ENCODE data around the gene HTR3D. TPM values are rescaled to one million over a fixed set of nuclear protein-coding genes. Genes with fewer than 3 reads are reported as not detected.

The HTR3D gene
- total and polyA plus RNA-seq, 9 of the 15 experiments (the other 6 are each of a cell fraction or from before 2014, with no cell fraction given) = not detected

DNA sequence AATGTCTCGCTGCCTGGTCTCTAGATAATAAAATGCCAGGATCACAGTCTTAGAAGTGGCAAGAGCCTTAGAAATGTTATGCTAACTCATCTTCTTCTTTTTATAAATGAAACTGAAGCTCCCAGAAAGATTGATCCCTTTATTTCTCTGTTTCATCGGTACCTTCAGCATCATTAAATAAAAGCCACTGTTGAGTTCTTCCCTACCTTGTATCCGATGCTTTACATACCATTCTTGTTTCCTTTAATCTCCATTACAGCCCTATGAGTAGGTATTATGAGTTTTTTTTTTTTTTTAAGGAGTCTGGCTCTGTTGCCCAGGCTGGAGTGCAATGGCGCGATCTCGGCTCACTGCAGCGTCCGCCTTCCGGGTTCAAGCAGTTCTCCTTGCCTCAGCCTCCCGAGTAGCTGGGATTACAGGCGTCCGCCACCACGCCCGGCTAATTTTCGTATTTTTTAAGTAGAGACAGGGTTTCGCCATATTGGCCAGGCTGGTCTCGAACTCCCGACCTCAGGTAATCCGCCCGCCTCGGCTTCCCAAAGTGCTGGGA, 13.0 kb upstream of the HTR3D start (continued):
- TF ChIP-seq, protein P1, sequence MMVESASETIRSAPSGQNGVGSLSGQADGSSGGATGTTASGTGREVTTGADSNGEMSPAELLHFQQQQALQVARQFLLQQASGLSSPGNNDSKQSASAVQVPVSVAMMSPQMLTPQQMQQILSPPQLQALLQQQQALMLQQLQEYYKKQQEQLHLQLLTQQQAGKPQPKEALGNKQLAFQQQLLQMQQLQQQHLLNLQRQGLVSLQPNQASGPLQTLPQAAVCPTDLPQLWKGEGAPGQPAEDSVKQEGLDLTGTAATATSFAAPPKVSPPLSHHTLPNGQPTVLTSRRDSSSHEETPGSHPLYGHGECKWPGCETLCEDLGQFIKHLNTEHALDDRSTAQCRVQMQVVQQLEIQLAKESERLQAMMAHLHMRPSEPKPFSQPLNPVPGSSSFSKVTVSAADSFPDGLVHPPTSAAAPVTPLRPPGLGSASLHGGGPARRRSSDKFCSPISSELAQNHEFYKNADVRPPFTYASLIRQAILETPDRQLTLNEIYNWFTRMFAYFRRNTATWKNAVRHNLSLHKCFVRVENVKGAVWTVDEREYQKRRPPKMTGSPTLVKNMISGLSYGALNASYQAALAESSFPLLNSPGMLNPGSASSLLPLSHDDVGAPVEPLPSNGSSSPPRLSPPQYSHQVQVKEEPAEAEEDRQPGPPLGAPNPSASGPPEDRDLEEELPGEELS (CRISPR knock-in tag; IDR thresholded peaks at IDR 0.05; ENCODE audit: borderline replicate concordance) = 0 out of 2 replicates have a peak, but pooled peaks have one; percentile 75
- TF ChIP-seq SMARCA4 (IDR thresholded peaks at IDR 0.05) (0 out of 2 replicates have a peak, but pooled peaks have one; percentile 5), ZKSCAN8 (CRISPR knock-in tag; IDR thresholded peaks at IDR 0.05) (0 out of 2 replicates have a peak, but pooled peaks have one; percentile 50), NBN (IDR thresholded peaks at IDR 0.05; ENCODE audit: low read depth) (0 out of 2 replicates have a peak, but pooled peaks have one; percentile 9), MEF2A (IDR thresholded peaks at IDR 0.05; ENCODE audit: control insufficient read depth, low read depth, low read length) (no peak), SETDB1 (IDR thresholded peaks at IDR 0.05; ENCODE audit: low read length) (no peak), ZEB2 (IDR thresholded peaks at IDR 0.05) (0 out of 2 replicates have a peak, but pooled peaks have one; percentile 26), ZNF197 (CRISPR knock-in tag; IDR thresholded peaks at IDR 0.05; ENCODE audit: low read depth) (0 out of 2 replicates have a peak, but pooled peaks have one; percentile 32), SMARCE1 (IDR thresholded peaks at IDR 0.05) (0 out of 2 replicates have a peak, but pooled peaks have one; percentile 53), HDAC3 (IDR thresholded peaks at IDR 0.05; ENCODE audit: borderline replicate concordance, partially characterized antibody) (peak; percentile 34), BCOR (IDR thresholded peaks at IDR 0.05) (peak; percentile 32; the same call in 1 of the 2 replicates), KDM1A (IDR thresholded peaks at IDR 0.05) (peak in 1 of 2 experiments; percentile 44; a peak in 1 of 4 replicates), ZNF232 (CRISPR knock-in tag; IDR thresholded peaks at IDR 0.05) (0 out of 2 replicates have a peak, but pooled peaks have one; percentile 51), ETV5 (CRISPR knock-in tag; IDR thresholded peaks at IDR 0.05; ENCODE audit: low read depth) (no peak), TRIM28 (IDR thresholded peaks at IDR 0.05) (0 out of 2 replicates have a peak, but pooled peaks have one; percentile 10), ZNF224 (CRISPR knock-in tag; IDR thresholded peaks at IDR 0.05) (no peak), ARNT (IDR thresholded peaks at IDR 0.05) (peak in 1 of 2 experiments; percentile 62; a peak in 1 of 4 replicates), ZNF121 (CRISPR knock-in tag; conservative IDR thresholded peaks at IDR 0.05) (peak; percentile 83)
- TF ChIP-seq, protein P2, sequence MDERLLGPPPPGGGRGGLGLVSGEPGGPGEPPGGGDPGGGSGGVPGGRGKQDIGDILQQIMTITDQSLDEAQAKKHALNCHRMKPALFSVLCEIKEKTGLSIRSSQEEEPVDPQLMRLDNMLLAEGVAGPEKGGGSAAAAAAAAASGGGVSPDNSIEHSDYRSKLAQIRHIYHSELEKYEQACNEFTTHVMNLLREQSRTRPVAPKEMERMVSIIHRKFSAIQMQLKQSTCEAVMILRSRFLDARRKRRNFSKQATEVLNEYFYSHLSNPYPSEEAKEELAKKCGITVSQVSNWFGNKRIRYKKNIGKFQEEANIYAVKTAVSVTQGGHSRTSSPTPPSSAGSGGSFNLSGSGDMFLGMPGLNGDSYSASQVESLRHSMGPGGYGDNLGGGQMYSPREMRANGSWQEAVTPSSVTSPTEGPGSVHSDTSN (CRISPR knock-in tag; IDR thresholded peaks at IDR 0.05; ENCODE audit: low read depth) = no peak
- TF ChIP-seq, protein P2 (tag; conservative IDR thresholded peaks at IDR 0.05; ENCODE audit: low read depth) = 0 out of 2 replicates have a peak, but pooled peaks have one; percentile 67
- TF ChIP-seq, protein P3, sequence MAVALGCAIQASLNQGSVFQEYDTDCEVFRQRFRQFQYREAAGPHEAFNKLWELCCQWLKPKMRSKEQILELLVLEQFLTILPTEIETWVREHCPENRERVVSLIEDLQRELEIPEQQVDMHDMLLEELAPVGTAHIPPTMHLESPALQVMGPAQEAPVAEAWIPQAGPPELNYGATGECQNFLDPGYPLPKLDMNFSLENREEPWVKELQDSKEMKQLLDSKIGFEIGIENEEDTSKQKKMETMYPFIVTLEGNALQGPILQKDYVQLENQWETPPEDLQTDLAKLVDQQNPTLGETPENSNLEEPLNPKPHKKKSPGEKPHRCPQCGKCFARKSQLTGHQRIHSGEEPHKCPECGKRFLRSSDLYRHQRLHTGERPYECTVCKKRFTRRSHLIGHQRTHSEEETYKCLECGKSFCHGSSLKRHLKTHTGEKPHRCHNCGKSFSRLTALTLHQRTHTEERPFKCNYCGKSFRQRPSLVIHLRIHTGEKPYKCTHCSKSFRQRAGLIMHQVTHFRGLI (CRISPR knock-in tag; IDR thresholded peaks at IDR 0.05) = no peak
